Liver (tissue), 9 donors: ENCODE measurements around the gene RNLS. TPM values are rescaled to one million over a fixed set of nuclear protein-coding genes. Genes with fewer than 3 reads are reported as not detected.

ENCODE experiments used
- DNase-seq: peaks from one replicate; pipeline ENCODE4 v3.0.0-alpha.2; 2017; ENCODE audit warnings: low spot score
- H3K27ac ChIP-seq, 2 donors: one replicate each; pipeline ENCODE4 v1.7.0; 2013; ENCODE audit warnings: inconsistent platforms in 2 of 2, low read length in 2 of 2, control low read depth in 1 of 2, low read depth in 1 of 2, mild to moderate bottlenecking in 1 of 2
- H3K27me3 ChIP-seq, 4 donors: one replicate each; pipeline versions ENCODE4 v1.6.1 to v1.7.0; 2013; ENCODE audit warnings: low read length in 3 of 4, inconsistent platforms in 1 of 4, mild to moderate bottlenecking in 1 of 4, moderate library complexity in 1 of 4; ENCODE audit not compliant: control insufficient read depth in 4 of 4, insufficient read depth in 4 of 4
- H3K36me3 ChIP-seq, 4 donors: one replicate each; pipeline versions ENCODE4 v1.6.1 to v1.7.0; 2013; ENCODE audit warnings: low read length in 3 of 4, mild to moderate bottlenecking in 3 of 4, low read depth in 1 of 4, moderate library complexity in 1 of 4; ENCODE audit not compliant: control insufficient read depth in 4 of 4, insufficient read depth in 3 of 4
- H3K4me1 ChIP-seq, 4 donors: one replicate each; pipeline versions ENCODE4 v1.6.1 to v1.7.0; 2013; ENCODE audit warnings: low read length in 3 of 4, mild to moderate bottlenecking in 3 of 4, moderate library complexity in 1 of 4; ENCODE audit not compliant: control insufficient read depth in 4 of 4, insufficient read depth in 4 of 4
- H3K4me3 ChIP-seq, 3 donors: one replicate each; pipeline versions ENCODE4 v1.6.1 to v1.7.0; 2013; ENCODE audit warnings: low read length in 3 of 3, control low read depth in 1 of 3, low read depth in 1 of 3, mild to moderate bottlenecking in 1 of 3
- H3K9ac ChIP-seq, 2 donors: one replicate each; pipeline ENCODE4 v1.7.0; 2013; ENCODE audit warnings: low read length in 2 of 2, mild to moderate bottlenecking in 2 of 2, moderate library complexity in 2 of 2, control low read depth in 1 of 2, low read depth in 1 of 2
- H3K9me3 ChIP-seq, 4 donors: one replicate each; pipeline versions ENCODE4 v1.6.1 to v1.7.0; 2013; ENCODE audit warnings: low read length in 3 of 4; ENCODE audit not compliant: control insufficient read depth in 4 of 4
- ATF3 ChIP-seq: IDR thresholded peaks from 2 replicates; pipeline ENCODE4 v1.6.1; 2016; ENCODE audit warnings: antibody characterized with exemption
- CTCF ChIP-seq: fragments of 150-350 bp; IDR thresholded peaks from 2 replicates; pipeline ENCODE4 v1.5.1; 2017; ENCODE audit warnings: improper control_type of control experiment, low read depth, low read length; ENCODE audit not compliant: missing input control
- EGR1 ChIP-seq, 2 donors: IDR thresholded peaks; 2 replicates each; pipeline ENCODE4 v1.6.1; 2016 to 2018; ENCODE audit warnings: antibody characterized with exemption in 2 of 2, low read depth in 2 of 2
- FOXA2 ChIP-seq: IDR thresholded peaks from 2 replicates; pipeline ENCODE4 v1.6.1; 2016; ENCODE audit warnings: antibody characterized with exemption
- HNF4A ChIP-seq, 2 donors: conservative IDR thresholded peaks; 2 replicates each; pipeline ENCODE4 v1.6.1; 2016; ENCODE audit warnings: antibody characterized with exemption in 2 of 2, mild to moderate bottlenecking in 2 of 2
- HNF4G ChIP-seq: IDR thresholded peaks from 2 replicates; pipeline ENCODE4 v1.6.1; 2016; ENCODE audit warnings: antibody characterized with exemption
- JUND ChIP-seq, 2 donors: IDR thresholded peaks; 2 replicates each; pipeline ENCODE4 v1.6.1; 2016; ENCODE audit warnings: antibody characterized with exemption in 2 of 2
- MAX ChIP-seq: IDR thresholded peaks from 2 replicates; pipeline ENCODE4 v1.6.1; 2016; ENCODE audit warnings: antibody characterized with exemption
- RAD21 ChIP-seq, 2 donors: IDR thresholded peaks; 2 replicates each; pipeline ENCODE4 v1.6.1; 2016; ENCODE audit warnings: antibody characterized with exemption in 2 of 2, mild to moderate bottlenecking in 2 of 2
- REST ChIP-seq: IDR thresholded peaks from 2 replicates; pipeline ENCODE4 v1.6.1; 2016; ENCODE audit warnings: antibody characterized with exemption, mild to moderate bottlenecking
- RXRA ChIP-seq, 2 donors: IDR thresholded peaks; 2 replicates each; pipeline ENCODE4 v1.6.1; 2017 to 2018; ENCODE audit warnings: antibody characterized with exemption in 2 of 2, mild to moderate bottlenecking in 1 of 2
- TAF1 ChIP-seq: conservative IDR thresholded peaks from 2 replicates; pipeline ENCODE4 v1.6.1; 2016; ENCODE audit warnings: antibody characterized with exemption, mild to moderate bottlenecking
- YY1 ChIP-seq: IDR thresholded peaks from 2 replicates; pipeline ENCODE4 v1.6.1; 2016; ENCODE audit warnings: antibody characterized with exemption, mild to moderate bottlenecking
- ZBTB33 ChIP-seq: IDR thresholded peaks from 2 replicates; pipeline ENCODE4 v1.6.1; 2016; ENCODE audit warnings: antibody characterized with exemption
- WGBS: extraction: QIAGEN DNeasy Blood & Tissue Kit; methylation state at CpG from one replicate; pipeline ENCODE4 v1.1.7; 2013; 5-methylcytosine and 5-hydroxymethylcytosine counted together
- polyA plus RNA-seq, 2 donors: library from polyadenylated mRNA; stranded (reverse) in 1 of 2; unstranded in 1 of 2; fragments of 200-250 nt in 1 of 2; fragments of >200 nt in 1 of 2; fragmentation: Nextera tagmentation in 1 of 2; extraction: Ambion mirVana in 1 of 2; gene quantifications; one replicate each; pipeline versions ENCODE4 v1.2.1 to v1.2.3, GENCODE V29; 2013 to 2015
- total RNA-seq, 2 donors: library from RNA; depleted of rRNA; stranded (reverse); fragments of >200 nt; gene quantifications; one replicate each; pipeline ENCODE4 v1.2.3, GENCODE V29; 2014
- donor health status: healthy.
- donor health status: healthy.
- donor health status: healthy.
- donor health status: healthy.
- donor health status: healthy.

Gene RNLS
- total and polyA plus RNA-seq, 4 donors = 4.1 to 12.4 (median 7.5) TPM

GRCh38 chr10:88314362-88314761 is 268.8 kb downstream of the RNLS start (continued):
- TF ChIP-seq TAF1 = no peak
- no peak for TF ChIP-seq ATF3
- TF ChIP-seq YY1 = no peak

GRCh38 chr10:88313878-88314277 is 269.2 kb downstream of the RNLS start:
- peaks cover 0 to 2% (median 2%) of the 10 kb centered on the region in 4 donors for H3K9me3 ChIP-seq
- WGBS = 86% methylated on average over 1 of the region's 1 CpG
- no peaks in the 10 kb centered on the region for H3K36me3 ChIP-seq
- DNase-seq = no peak
- no peaks in the 10 kb centered on the region for H3K4me1 ChIP-seq
- H3K4me3 ChIP-seq = no peak overlapping the region
- H3K9ac ChIP-seq = no peak overlapping the region
- no peak overlapping the region for H3K27ac ChIP-seq
- TF ChIP-seq FOXA2 = no peak
- H3K27me3 ChIP-seq = no peaks in the 10 kb centered on the region

GRCh38 chr10:88312855-88313254 is 270.3 kb downstream of the RNLS start:
- Histone ChIP-seq H3K9ac (no peak overlapping the region), H3K4me3 (no peak overlapping the region), H3K27me3 (no peaks in the 10 kb centered on the region), H3K36me3 (no peaks in the 10 kb centered on the region), H3K9me3 (no peaks in the 10 kb centered on the region), H3K4me1 (no peaks in the 10 kb centered on the region), H3K27ac (no peak overlapping the region)
- 90% methylated on average over 2 of the region's 2 CpGs for WGBS
- TF ChIP-seq HNF4A (conservative IDR thresholded peaks at IDR 0.05) = no peak
- no peak for TF ChIP-seq ZBTB33
- TF ChIP-seq CTCF = no peak
- no peak for TF ChIP-seq JUND (IDR thresholded peaks at IDR 0.05)
- TF ChIP-seq HNF4G = no peak
- no peak for TF ChIP-seq RXRA (IDR thresholded peaks at IDR 0.05)
- no peak for TF ChIP-seq MAX
- TF ChIP-seq YY1 = no peak
- no peak for TF ChIP-seq EGR1 (IDR thresholded peaks at IDR 0.05; ENCODE audit: low read depth in 2 of 2)
- TF ChIP-seq RAD21 (IDR thresholded peaks at IDR 0.05) = no peak
- no peak for TF ChIP-seq REST
- TF ChIP-seq FOXA2 = no peak
- no peak for DNase-seq
